ENCODE data around the gene GRID2. TPM values are rescaled to one million over a fixed set of nuclear protein-coding genes. Genes with fewer than 3 reads are reported as not detected.

Gene GRID2
- total RNA-seq, 6 donors from 2014 or later, result 0.76 TPM; not detected in 5

GRCh38 chr4:92257931-92258857 lies 45.6 kb upstream of the GRID2 start:
- ATAC-seq (ENCODE audit: low FRiP score in 2 of 2), result no peak
- no peak for TF ChIP-seq POLR2A (IDR thresholded peaks at IDR 0.05)
- no peak for TF ChIP-seq CTCF (IDR thresholded peaks at IDR 0.05)
- TF ChIP-seq POLR2AphosphoS5 (IDR thresholded peaks at IDR 0.05), result no peak
- TF ChIP-seq EP300 (IDR thresholded peaks at IDR 0.05), result no peak

GRCh38 chr4:92261256-92261655 lies 42.5 kb upstream of the GRID2 start:
- WGBS, 2 donors, result 94 to 96% methylated on average over 2 of the region's 2 CpGs
- no peak for ATAC-seq (ENCODE audit: low FRiP score in 2 of 2)

More at GRCh38 chr4:92257931-92258857, 45.6 kb upstream of the GRID2 start:
- Histone ChIP-seq H3K4me3 (no peak overlapping the region), H3K36me3 (no peaks in the 10 kb centered on the region), H3K27me3 (no peaks in the 10 kb centered on the region), H3K9me3 (peaks cover 0 to 20% (median 0%) of the 10 kb centered on the region in 4 donors), H3K27ac (no peak overlapping the region), H3K4me1 (no peaks in the 10 kb centered on the region)
- DNase-seq, result no peak
- WGBS, 2 donors, result 29% methylated on average over 1 of the region's 1 CpG

GRCh38 chr4:92262371-92262770 lies 41.4 kb upstream of the GRID2 start:
- DNase-seq (no peak), ATAC-seq (ENCODE audit: low FRiP score in 2 of 2) (no peak)
- no peak for TF ChIP-seq EP300 (IDR thresholded peaks at IDR 0.05)
- TF ChIP-seq CTCF (IDR thresholded peaks at IDR 0.05), result no peak
- no peak for TF ChIP-seq POLR2AphosphoS5 (IDR thresholded peaks at IDR 0.05)
- TF ChIP-seq POLR2A (IDR thresholded peaks at IDR 0.05), result no peak
- H3K4me3 ChIP-seq, result no peak overlapping the region
- no peak overlapping the region for H3K27ac ChIP-seq
- no peaks in the 10 kb centered on the region for H3K4me1 ChIP-seq
- H3K27me3 ChIP-seq, result no peaks in the 10 kb centered on the region
- H3K36me3 ChIP-seq, result no peaks in the 10 kb centered on the region
- WGBS, 2 donors, result 77 to 79% methylated on average over 2 of the region's 2 CpGs
- H3K9me3 ChIP-seq, result no peaks in the 10 kb centered on the region

More at GRCh38 chr4:92261256-92261655, 42.5 kb upstream of the GRID2 start:
- Histone ChIP-seq H3K4me1 (no peaks in the 10 kb centered on the region), H3K27ac (no peak overlapping the region), H3K36me3 (no peaks in the 10 kb centered on the region), H3K9me3 (no peaks in the 10 kb centered on the region), H3K4me3 (no peak overlapping the region), H3K27me3 (no peaks in the 10 kb centered on the region)
- no peak for DNase-seq
- TF ChIP-seq CTCF (IDR thresholded peaks at IDR 0.05) (no peak), POLR2A (IDR thresholded peaks at IDR 0.05) (no peak), POLR2AphosphoS5 (IDR thresholded peaks at IDR 0.05) (no peak), EP300 (IDR thresholded peaks at IDR 0.05) (no peak)

- no peaks in the 10 kb centered on the region for H3K36me3 ChIP-seq
- WGBS, 2 donors, result 87% methylated on average over 2 of the region's 2 CpGs
- no peaks in the 10 kb centered on the region for H3K4me1 ChIP-seq
- H3K27me3 ChIP-seq, result no peaks in the 10 kb centered on the region
- ATAC-seq (ENCODE audit: low FRiP score in 2 of 2) (no peak), DNase-seq (no peak)
- TF ChIP-seq EP300 (IDR thresholded peaks at IDR 0.05) (no peak), POLR2AphosphoS5 (IDR thresholded peaks at IDR 0.05) (no peak), CTCF (IDR thresholded peaks at IDR 0.05) (no peak), POLR2A (IDR thresholded peaks at IDR 0.05) (no peak)
- no peak overlapping the region for H3K27ac ChIP-seq
- no peaks in the 10 kb centered on the region for H3K9me3 ChIP-seq
- H3K4me3 ChIP-seq, result no peak overlapping the region
Observed at GRCh38 chr4:92263010-92263409, 40.8 kb upstream of the GRID2 start.

All from upper lobe of left lung (tissue), 6 donors.